DND-41 (cell line): ENCODE measurements around the gene AKAP1.

Experiments used
- ATAC-seq: fragments of 200-7000 bp; cut with Tn5 transposase; 3 replicates; pipeline ENCODE4 v1.9.1; 2021; ENCODE audit warnings: low read depth; ENCODE audit not compliant: insufficient read depth
- DNase-seq: peaks from one replicate; pipeline ENCODE4 v3.0.0-alpha.2; 2020
- H2AFZ ChIP-seq: 2 replicates; pipeline ENCODE4 v1.6.0; 2012; ENCODE audit warnings: low read depth, low read length
- H3K27ac ChIP-seq: 2 replicates; pipeline ENCODE4 v1.5.1; 2012; ENCODE audit warnings: low read length, inconsistent platforms
- H3K27me3 ChIP-seq: fragments of 200-600 bp; sonication (generic); 2 replicates; pipeline ENCODE4 v1.6.0; 2012; ENCODE audit warnings: low read length, mild to moderate bottlenecking, inconsistent platforms; ENCODE audit not compliant: insufficient read depth, poor library complexity
- H3K36me3 ChIP-seq: 2 replicates; pipeline ENCODE4 v1.5.1; 2012; ENCODE audit warnings: low read length, inconsistent platforms; ENCODE audit not compliant: insufficient read depth
- H3K4me1 ChIP-seq: 2 replicates; pipeline ENCODE4 v1.5.1; 2012; ENCODE audit warnings: mild to moderate bottlenecking, low read length; ENCODE audit not compliant: insufficient read depth
- H3K4me2 ChIP-seq: 2 replicates; pipeline ENCODE4 v1.6.0; 2012; ENCODE audit warnings: mild to moderate bottlenecking, moderate library complexity, low read length, inconsistent platforms; ENCODE audit not compliant: insufficient read depth
- H3K4me3 ChIP-seq, 2 experiments: fragments of 200-600 bp in 1 of 2; shearing (Covaris generic) in 1 of 2; 2 replicates each; pipeline ENCODE4 v1.5.1; 2012 to 2016; ENCODE audit warnings: inconsistent platforms in 2 of 2, low read length in 2 of 2, mild to moderate bottlenecking in 2 of 2, low read depth in 1 of 2, moderate library complexity in 1 of 2
- H3K79me2 ChIP-seq: 2 replicates; pipeline ENCODE4 v1.6.0; 2012; ENCODE audit warnings: low read length, inconsistent platforms; ENCODE audit not compliant: insufficient read depth
- H3K9ac ChIP-seq: 2 replicates; pipeline ENCODE4 v1.6.0; 2012; ENCODE audit warnings: low read depth, mild to moderate bottlenecking, inconsistent platforms, low read length, moderate library complexity
- H3K9me3 ChIP-seq: 2 replicates; pipeline ENCODE4 v1.5.1; 2012; ENCODE audit warnings: low read length, moderate library complexity, mild to moderate bottlenecking, inconsistent platforms; ENCODE audit not compliant: insufficient read depth, severe bottlenecking
- H4K20me1 ChIP-seq: 2 replicates; pipeline ENCODE4 v1.6.0; 2012; ENCODE audit warnings: low read length; ENCODE audit not compliant: insufficient read depth
- CTCF ChIP-seq: IDR thresholded peaks from 2 replicates; pipeline ENCODE4 v1.5.1; 2012; ENCODE audit warnings: borderline replicate concordance, low read length, moderate library complexity, mild to moderate bottlenecking; ENCODE audit not compliant: poor library complexity, severe bottlenecking; ENCODE audit errors: extremely low read depth
- EZH2 ChIP-seq: IDR thresholded peaks from 3 replicates; pipeline ENCODE4 v1.6.1; 2012; ENCODE audit warnings: borderline replicate concordance, low read depth, mild to moderate bottlenecking, moderate library complexity, low read length, inconsistent platforms; ENCODE audit not compliant: severe bottlenecking

AKAP1 gene

DNA sequence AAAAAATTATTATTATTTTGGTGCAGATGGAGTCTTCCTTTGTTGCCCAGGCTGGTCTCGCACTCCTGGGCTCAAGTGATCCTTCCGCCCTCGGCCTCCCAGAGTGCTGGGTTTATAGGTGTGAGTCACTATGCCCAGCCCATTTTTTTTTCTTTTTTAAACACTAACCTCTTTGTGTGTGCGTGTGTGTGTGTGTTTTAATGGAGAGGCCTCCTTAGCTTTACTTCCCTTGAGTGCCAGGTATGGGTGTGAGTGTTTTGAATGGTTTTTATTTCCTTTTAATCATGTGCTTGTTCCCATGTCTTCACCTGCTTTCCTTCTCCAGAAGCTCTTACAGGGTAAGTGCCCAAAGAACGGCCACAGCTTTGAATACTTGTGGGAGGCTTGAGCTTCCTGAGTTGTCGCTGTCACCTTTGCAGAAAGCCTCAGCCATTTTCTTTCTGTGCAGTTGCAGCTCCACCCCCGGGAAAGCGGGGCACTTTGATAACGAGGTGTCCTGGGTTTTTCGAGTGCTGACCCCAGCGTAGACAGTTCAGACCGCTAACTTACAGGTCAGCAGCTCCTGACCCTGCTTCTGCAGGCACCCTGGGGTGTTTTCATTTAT is 22.6 kb downstream of the AKAP1 start:
- peaks cover 47% of the 10 kb centered on the region for H3K79me2 ChIP-seq
- H3K27ac ChIP-seq: no peak overlapping the region
- H3K9ac ChIP-seq: no peak overlapping the region
- H3K36me3 ChIP-seq: peaks cover 58% of the 10 kb centered on the region
- no peak for ATAC-seq
- no peak overlapping the region for H3K4me3 ChIP-seq
- no peak overlapping the region for H2AFZ ChIP-seq
- DNase-seq: no peak
- no peaks in the 10 kb centered on the region for H3K4me1 ChIP-seq
- TF ChIP-seq CTCF (no peak), EZH2 (no peak)
- H4K20me1 ChIP-seq: peaks cover 66% of the 10 kb centered on the region
- H3K27me3 ChIP-seq: no peaks in the 10 kb centered on the region
- no peaks in the 10 kb centered on the region for H3K9me3 ChIP-seq
- H3K4me2 ChIP-seq: no peak overlapping the region

DNA sequence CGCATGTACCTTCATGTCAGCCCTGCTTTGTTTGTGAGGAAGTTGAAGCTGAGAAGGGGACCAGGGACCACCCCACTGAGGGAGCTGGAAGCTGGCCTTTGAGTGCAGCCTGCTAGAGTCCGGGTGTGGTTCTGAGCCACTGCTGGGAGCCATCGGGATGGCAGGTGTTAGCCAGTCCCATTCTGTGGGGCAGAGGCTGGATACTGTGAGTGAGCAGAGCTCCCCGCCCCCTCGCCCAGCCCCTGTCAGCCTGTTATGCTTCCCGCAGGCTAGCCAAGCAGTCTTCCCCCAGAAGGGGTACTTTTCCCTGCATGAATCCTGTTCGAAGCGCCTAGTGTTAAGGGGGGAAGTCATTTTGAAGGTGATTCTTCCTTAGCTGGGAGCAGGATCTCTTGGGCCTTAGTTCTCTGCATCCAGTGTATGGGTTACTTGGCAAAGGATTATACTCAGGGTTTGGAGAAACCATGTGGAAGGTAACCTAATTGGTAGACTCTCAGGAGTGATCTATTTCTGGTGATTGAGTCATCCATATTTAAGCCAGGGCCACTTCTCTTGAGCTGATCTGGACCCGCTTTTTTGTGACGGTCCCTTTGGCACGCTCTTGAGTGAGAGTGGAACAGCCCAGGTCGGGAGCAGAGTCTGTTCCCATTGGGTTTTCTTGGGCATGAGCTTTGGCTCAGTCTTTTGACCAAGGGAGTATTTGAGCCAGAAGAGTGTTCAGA is 23.8 kb downstream of the AKAP1 start:
- H3K4me2 ChIP-seq: no peak overlapping the region
- peaks cover 68% of the 10 kb centered on the region for H3K36me3 ChIP-seq
- no peaks in the 10 kb centered on the region for H3K9me3 ChIP-seq
- no peak overlapping the region for H3K9ac ChIP-seq
- no peak overlapping the region for H3K27ac ChIP-seq
- H2AFZ ChIP-seq: no peak overlapping the region
- peaks cover 35% of the 10 kb centered on the region for H3K79me2 ChIP-seq
- H4K20me1 ChIP-seq: peaks cover 55% of the 10 kb centered on the region
- no peaks in the 10 kb centered on the region for H3K4me1 ChIP-seq
- no peaks in the 10 kb centered on the region for H3K27me3 ChIP-seq
- no peak for ATAC-seq
- no peak for DNase-seq
- H3K4me3 ChIP-seq: no peak overlapping the region
- TF ChIP-seq EZH2: no peak
- TF ChIP-seq CTCF: no peak

DNA sequence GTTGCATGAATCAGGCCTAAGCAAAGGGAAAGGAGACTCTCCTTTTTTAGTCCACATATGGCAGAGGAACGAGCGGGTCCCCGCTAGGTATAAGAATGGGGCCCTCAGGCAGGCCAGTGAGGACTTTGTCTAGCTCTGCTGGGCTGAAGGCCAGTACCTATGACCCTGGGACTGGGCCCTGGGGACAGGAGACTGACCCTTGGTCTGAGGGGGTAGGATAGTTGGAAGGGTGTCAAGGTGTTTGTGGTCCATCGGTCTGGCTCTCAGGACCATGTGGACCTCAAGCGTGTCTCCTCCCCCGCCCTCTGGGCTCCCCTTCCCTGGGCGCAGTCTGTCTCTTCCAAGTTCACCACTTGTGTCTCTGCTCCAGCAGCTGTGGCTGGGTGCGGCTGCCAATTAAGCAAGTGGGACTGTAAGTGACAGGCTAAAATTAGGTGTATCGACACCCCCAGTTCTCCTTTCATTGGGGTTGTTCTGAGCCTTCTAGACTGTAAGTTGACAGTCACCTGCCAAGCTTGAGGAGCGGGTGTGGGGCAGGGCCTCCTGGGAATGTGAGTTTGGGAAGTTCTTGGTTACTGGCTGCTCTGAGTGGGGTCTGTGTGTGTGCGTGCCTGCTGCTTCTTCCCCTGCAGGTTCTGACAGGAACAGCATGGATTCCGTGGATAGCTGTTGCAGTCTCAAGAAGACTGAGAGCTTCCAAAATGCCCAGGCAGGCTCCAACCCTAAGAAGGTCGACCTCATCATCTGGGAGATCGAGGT is 24.5 kb downstream of the AKAP1 start:
- DNase-seq (no peak), ATAC-seq (no peak)
- Histone ChIP-seq H3K4me3 (no peak overlapping the region), H4K20me1 (peaks cover 48% of the 10 kb centered on the region), H3K4me1 (no peaks in the 10 kb centered on the region), H3K27me3 (no peaks in the 10 kb centered on the region), H3K27ac (no peak overlapping the region), H3K36me3 (peaks cover 76% of the 10 kb centered on the region), H3K9ac (no peak overlapping the region), H3K4me2 (no peak overlapping the region), H3K9me3 (no peaks in the 10 kb centered on the region), H3K79me2 (peaks cover 29% of the 10 kb centered on the region), H2AFZ (no peak overlapping the region)
- TF ChIP-seq EZH2 (no peak), CTCF (peak; percentile 15)
